Measurements from ENCODE around the gene RNF123.

GRCh38 chr3:49723628-49724551 lies 34.5 kb downstream of the RNF123 start, which contains the start of gene GMPPB:
- TF ChIP-seq CTCF (IDR thresholded peaks at IDR 0.05) (no peak), POLR2A (IDR thresholded peaks at IDR 0.05) (peak; percentile 81 to 89 (median 87))
